ENCODE results near the gene TUBB3.

The TUBB3 gene

DNA sequence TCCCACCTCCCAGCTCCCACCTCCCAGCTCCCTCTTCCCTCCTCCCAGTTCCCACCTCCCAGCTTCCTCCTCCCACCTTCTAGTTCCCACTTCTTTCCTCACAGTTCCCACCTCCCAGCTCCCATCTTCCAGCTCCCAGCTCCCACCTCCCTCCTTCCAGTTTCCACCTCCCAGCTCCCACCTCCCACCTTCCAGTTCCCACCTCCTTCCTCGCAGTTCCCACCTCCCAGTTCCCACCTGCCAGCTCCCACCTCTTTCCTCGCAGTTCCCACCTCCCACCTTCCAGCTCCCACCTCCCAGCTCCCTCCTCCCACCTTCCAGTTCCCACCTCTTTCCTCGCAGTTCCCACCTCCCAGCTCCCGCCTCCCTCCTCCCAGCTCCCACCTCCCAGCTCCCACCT, 14.9 kb upstream of the TUBB3 start:
- no peak for DNase-seq (ENCODE audit: low read depth)
- TF ChIP-seq, protein P1, sequence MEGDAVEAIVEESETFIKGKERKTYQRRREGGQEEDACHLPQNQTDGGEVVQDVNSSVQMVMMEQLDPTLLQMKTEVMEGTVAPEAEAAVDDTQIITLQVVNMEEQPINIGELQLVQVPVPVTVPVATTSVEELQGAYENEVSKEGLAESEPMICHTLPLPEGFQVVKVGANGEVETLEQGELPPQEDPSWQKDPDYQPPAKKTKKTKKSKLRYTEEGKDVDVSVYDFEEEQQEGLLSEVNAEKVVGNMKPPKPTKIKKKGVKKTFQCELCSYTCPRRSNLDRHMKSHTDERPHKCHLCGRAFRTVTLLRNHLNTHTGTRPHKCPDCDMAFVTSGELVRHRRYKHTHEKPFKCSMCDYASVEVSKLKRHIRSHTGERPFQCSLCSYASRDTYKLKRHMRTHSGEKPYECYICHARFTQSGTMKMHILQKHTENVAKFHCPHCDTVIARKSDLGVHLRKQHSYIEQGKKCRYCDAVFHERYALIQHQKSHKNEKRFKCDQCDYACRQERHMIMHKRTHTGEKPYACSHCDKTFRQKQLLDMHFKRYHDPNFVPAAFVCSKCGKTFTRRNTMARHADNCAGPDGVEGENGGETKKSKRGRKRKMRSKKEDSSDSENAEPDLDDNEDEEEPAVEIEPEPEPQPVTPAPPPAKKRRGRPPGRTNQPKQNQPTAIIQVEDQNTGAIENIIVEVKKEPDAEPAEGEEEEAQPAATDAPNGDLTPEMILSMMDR (conservative IDR thresholded peaks at IDR 0.05; ENCODE audit: low read depth, low read length), result no peak
- no peak overlapping the region for H3K4me3 ChIP-seq (ENCODE audit: low read depth, low read length)

DNA sequence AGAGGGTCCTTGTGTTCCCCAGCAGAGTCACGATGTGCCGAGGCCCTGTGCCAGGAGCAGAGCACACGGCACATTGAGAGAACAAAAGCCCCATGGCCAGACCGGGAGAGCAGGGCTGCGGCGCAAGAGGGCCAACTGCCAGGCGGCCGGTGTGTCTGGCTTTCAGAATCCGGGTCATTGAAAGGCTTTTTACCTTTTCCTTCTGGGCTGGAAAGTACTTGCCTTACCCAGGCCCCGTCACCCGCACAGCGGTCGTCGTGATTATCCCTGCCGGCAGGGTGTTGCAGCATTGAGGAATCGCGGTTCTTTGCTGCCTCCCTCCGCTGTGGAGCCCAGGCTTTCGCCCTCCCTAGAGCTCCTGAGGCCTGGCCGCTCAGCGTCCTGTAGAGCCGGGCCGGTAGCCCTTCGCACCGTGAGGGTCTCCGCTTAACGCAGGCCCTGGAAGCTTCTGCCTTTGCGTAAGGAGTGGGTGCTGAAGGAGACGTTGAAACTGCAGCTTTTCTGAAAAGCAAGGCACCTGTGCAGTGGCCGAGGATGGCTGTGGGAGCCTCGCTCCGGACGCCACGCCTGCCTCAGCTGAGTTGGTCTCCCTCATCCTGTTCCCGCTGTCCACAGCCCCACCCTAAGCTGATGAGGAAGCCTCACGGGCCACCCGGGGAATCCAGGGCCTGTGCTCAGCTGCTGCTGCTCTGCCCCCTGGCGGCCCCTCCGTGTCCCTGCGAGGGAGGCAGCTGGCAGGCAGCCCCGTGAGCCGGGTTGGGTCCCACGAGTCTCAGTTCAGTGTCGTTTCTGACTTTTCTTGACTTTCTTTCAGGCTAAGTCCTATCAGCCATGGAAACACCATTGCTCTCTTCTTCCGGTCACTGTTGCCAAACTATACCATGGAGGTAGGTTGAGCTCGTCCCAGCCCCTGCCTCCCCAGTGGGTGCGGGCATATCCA, 13.1 kb upstream of the TUBB3 start:
- peak; percentile 84 for DNase-seq (ENCODE audit: low read depth)
- TF ChIP-seq, protein P1 (conservative IDR thresholded peaks at IDR 0.05; ENCODE audit: low read depth, low read length), result peak; percentile 95
- H3K4me3 ChIP-seq (ENCODE audit: low read depth, low read length), result no peak overlapping the region

DNA sequence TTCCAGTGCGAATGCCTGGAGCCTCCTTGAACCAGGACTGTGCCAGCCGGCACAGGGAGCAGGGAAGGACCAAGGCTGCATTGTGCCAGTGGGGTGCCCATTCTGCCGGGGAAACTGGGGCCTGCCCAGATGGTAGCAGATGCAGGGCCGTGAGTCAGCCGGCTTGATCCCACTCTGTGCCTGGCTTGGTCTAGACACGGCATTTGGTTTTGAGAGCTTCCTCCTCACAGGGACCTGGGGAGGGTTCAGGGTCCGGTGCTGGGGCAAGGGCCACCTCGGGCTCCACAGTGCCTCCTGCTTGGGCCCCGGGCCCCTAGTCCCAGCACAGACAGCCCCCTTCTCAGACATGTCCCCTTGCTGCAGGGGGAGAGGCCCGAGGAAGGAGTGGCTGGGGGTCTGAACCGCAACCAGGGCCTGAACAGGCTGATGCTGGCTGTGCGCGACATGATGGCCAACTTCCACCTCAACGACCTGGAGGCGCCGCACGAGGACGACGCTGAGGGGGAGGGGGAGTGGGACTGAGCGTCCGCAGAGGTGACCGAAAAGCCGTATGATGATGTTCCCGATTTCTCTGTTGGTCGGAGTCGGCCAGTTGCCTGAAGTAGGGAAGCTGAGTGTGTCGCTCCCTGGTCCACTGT, 12.3 kb upstream of the TUBB3 start:
- no peak for DNase-seq (ENCODE audit: low read depth)
- no peak overlapping the region for H3K4me3 ChIP-seq (ENCODE audit: low read depth, low read length)
- TF ChIP-seq, protein P1 (conservative IDR thresholded peaks at IDR 0.05; ENCODE audit: low read depth, low read length), result no peak

DNA sequence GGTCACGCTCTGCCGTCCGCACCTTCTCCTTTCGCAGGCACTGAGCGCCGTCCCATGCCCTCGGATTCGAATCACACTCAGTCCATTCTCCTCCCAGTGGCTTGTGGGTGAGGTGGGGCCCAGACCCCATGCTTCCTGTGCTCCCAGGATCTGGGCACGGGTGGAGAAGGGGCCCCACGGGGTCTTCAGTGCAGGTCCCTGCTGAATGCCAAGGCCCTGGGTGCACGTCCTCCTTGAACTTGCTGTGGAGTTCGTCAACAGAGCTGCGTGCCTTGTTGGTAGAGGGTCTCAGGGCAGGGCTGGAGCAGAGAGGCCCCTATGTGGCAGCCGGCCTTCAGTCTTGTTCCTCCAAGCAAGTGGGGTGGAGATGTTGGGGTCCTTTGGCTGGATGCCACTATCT, 11.8 kb upstream of the TUBB3 start:
- TF ChIP-seq, protein P1 (conservative IDR thresholded peaks at IDR 0.05; ENCODE audit: low read depth, low read length), result no peak
- H3K4me3 ChIP-seq (ENCODE audit: low read depth, low read length), result no peak overlapping the region
- DNase-seq (ENCODE audit: low read depth), result no peak

DNA sequence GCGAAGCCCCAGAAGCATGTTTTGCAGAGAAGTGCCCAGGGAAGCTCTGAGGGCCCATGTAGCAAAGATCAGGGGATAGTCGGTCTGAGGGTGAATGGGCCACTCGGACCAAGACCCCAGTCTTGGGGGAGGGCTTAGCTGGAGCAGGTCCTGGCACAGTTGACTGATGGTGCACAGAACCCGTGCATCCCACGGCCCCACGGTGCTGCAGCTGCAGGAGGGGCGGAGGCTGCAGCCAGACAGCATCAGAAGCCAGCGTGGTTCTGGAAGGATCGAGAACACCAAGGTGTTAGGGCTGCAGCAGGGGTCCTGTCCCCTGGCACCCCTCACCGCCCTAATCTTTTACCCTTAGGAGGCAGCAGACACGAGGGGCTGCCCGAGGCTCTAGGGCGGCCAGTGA, 11.0 kb upstream of the TUBB3 start:
- no peak overlapping the region for H3K4me3 ChIP-seq (ENCODE audit: low read depth, low read length)
- TF ChIP-seq, protein P1 (conservative IDR thresholded peaks at IDR 0.05; ENCODE audit: low read depth, low read length), result no peak
- DNase-seq (ENCODE audit: low read depth), result no peak

DNA sequence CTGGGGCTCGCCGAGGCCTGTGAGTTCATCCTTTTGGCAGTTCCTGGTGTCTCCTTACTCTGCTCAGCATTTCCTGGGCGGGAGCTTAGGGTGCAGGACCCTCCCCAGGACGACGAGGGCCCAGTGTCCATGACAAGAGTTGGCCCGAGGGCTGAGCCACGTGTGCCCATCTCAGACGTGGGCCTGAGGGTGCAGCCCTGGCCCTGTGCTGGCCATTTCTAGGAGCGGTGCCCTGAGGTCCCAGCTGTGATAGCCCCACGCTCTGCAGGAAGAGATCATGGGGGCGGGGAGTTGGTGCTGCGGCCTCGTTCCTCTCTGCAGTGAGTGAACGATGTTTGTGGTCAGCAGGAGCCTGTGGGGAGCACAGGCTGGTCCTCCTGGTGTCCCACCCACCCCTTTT, 10.5 kb upstream of the TUBB3 start:
- TF ChIP-seq, protein P1 (conservative IDR thresholded peaks at IDR 0.05; ENCODE audit: low read depth, low read length), result no peak
- no peak overlapping the region for H3K4me3 ChIP-seq (ENCODE audit: low read depth, low read length)
- DNase-seq (ENCODE audit: low read depth), result no peak

All from choroid plexus epithelial cell (primary cell).